ENCODE results near the gene NRG2.

NRG2 gene

DNA sequence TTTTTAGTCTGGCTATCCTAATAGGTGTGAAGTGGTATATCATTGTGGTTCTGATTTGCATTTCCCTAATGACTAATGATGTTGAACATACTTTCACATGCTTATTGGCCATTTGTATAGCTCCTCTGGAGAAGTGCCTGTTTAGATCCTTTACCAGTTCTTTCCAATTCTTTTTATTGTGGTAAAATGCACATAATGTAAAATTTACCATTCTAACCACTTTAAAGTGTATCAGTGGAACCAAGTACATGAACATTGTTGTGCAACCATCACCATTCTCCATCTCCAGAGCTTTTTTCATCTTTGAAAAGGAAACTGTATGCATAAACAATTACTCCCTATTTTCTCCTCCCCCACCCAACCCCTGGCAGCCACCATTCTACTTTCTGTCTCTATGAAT is 95.4 kb downstream of the NRG2 start:
- Histone ChIP-seq H3K4me3 (ENCODE audit: low read length) (no peak overlapping the region), H3K27ac (ENCODE audit: low read depth, low read length) (no peak overlapping the region), H3K4me1 (ENCODE audit: control insufficient read depth, insufficient read depth, low read length) (no peaks in the 10 kb centered on the region), H3K27me3 (ENCODE audit: control insufficient read depth, insufficient read depth, low read length) (no peaks in the 10 kb centered on the region), H3K36me3 (ENCODE audit: control insufficient read depth, insufficient read depth, low read length) (no peaks in the 10 kb centered on the region), H3K9ac (ENCODE audit: low read length) (no peak overlapping the region)

DNA sequence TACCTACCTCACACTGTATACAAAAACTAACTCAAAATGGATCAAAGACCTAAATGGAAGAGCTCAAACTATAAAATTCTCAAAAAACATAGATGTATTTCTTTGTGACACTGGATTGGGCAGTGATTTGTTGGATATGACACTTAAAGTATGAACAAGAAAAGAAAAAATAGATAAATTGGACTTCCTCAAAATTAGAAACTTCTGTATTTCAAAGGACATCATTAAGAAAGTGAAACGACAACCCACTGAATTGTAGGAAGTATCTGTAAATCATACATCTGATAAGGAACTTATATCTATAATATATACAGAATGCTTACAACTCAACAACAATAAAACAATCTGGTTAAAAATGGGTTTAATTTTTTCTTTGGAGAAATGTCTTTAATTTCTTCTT is 96.7 kb downstream of the NRG2 start:
- Histone ChIP-seq H3K4me1 (ENCODE audit: control insufficient read depth, insufficient read depth, low read length) (no peaks in the 10 kb centered on the region), H3K27me3 (ENCODE audit: control insufficient read depth, insufficient read depth, low read length) (no peaks in the 10 kb centered on the region), H3K27ac (ENCODE audit: low read depth, low read length) (no peak overlapping the region), H3K9ac (ENCODE audit: low read length) (no peak overlapping the region), H3K36me3 (ENCODE audit: control insufficient read depth, insufficient read depth, low read length) (no peaks in the 10 kb centered on the region), H3K4me3 (ENCODE audit: low read length) (no peak overlapping the region)

GRCh38 chr5:139946006-139946405 is 97.1 kb downstream of the NRG2 start:
- H3K4me3 ChIP-seq (ENCODE audit: low read length): no peak overlapping the region
- no peaks in the 10 kb centered on the region for H3K36me3 ChIP-seq (ENCODE audit: control insufficient read depth, insufficient read depth, low read length)
- no peak overlapping the region for H3K9ac ChIP-seq (ENCODE audit: low read length)
- H3K27ac ChIP-seq (ENCODE audit: low read depth, low read length): no peak overlapping the region
- H3K27me3 ChIP-seq (ENCODE audit: control insufficient read depth, insufficient read depth, low read length): no peaks in the 10 kb centered on the region
- H3K4me1 ChIP-seq (ENCODE audit: control insufficient read depth, insufficient read depth, low read length): no peaks in the 10 kb centered on the region

- no peak overlapping the region for H3K9ac ChIP-seq (ENCODE audit: low read length)
- H3K4me3 ChIP-seq (ENCODE audit: low read length): no peak overlapping the region
- no peak overlapping the region for H3K27ac ChIP-seq (ENCODE audit: low read depth, low read length)
- H3K27me3 ChIP-seq (ENCODE audit: control insufficient read depth, insufficient read depth, low read length): no peaks in the 10 kb centered on the region
- H3K4me1 ChIP-seq (ENCODE audit: control insufficient read depth, insufficient read depth, low read length): no peaks in the 10 kb centered on the region
- no peaks in the 10 kb centered on the region for H3K36me3 ChIP-seq (ENCODE audit: control insufficient read depth, insufficient read depth, low read length)
Observed at GRCh38 chr5:139942243-139942642, 100.9 kb downstream of the NRG2 start.

- no peaks in the 10 kb centered on the region for H3K27me3 ChIP-seq (ENCODE audit: control insufficient read depth, insufficient read depth, low read length)
- no peaks in the 10 kb centered on the region for H3K36me3 ChIP-seq (ENCODE audit: control insufficient read depth, insufficient read depth, low read length)
- no peak overlapping the region for H3K27ac ChIP-seq (ENCODE audit: low read depth, low read length)
- no peak overlapping the region for H3K9ac ChIP-seq (ENCODE audit: low read length)
- no peak overlapping the region for H3K4me3 ChIP-seq (ENCODE audit: low read length)
- H3K4me1 ChIP-seq (ENCODE audit: control insufficient read depth, insufficient read depth, low read length): no peaks in the 10 kb centered on the region
Observed at GRCh38 chr5:139930406-139930805, 112.7 kb downstream of the NRG2 start.

- Histone ChIP-seq H3K36me3 (ENCODE audit: control insufficient read depth, insufficient read depth, low read length) (no peaks in the 10 kb centered on the region), H3K27ac (ENCODE audit: low read depth, low read length) (no peak overlapping the region), H3K27me3 (ENCODE audit: control insufficient read depth, insufficient read depth, low read length) (no peaks in the 10 kb centered on the region), H3K9ac (ENCODE audit: low read length) (no peak overlapping the region), H3K4me1 (ENCODE audit: control insufficient read depth, insufficient read depth, low read length) (no peaks in the 10 kb centered on the region), H3K4me3 (ENCODE audit: low read length) (no peak overlapping the region)
Observed at GRCh38 chr5:139926797-139927503, 116.1 kb downstream of the NRG2 start.

GRCh38 chr5:139925650-139926640 is 117.2 kb downstream of the NRG2 start:
- Histone ChIP-seq H3K27ac (ENCODE audit: low read depth, low read length) (no peak overlapping the region), H3K9ac (ENCODE audit: low read length) (no peak overlapping the region), H3K4me3 (ENCODE audit: low read length) (no peak overlapping the region), H3K27me3 (ENCODE audit: control insufficient read depth, insufficient read depth, low read length) (no peaks in the 10 kb centered on the region), H3K4me1 (ENCODE audit: control insufficient read depth, insufficient read depth, low read length) (no peaks in the 10 kb centered on the region), H3K36me3 (ENCODE audit: control insufficient read depth, insufficient read depth, low read length) (no peaks in the 10 kb centered on the region)

- H3K9ac ChIP-seq (ENCODE audit: low read length): no peak overlapping the region
- H3K36me3 ChIP-seq (ENCODE audit: control insufficient read depth, insufficient read depth, low read length): no peaks in the 10 kb centered on the region
- H3K4me1 ChIP-seq (ENCODE audit: control insufficient read depth, insufficient read depth, low read length): no peaks in the 10 kb centered on the region
- H3K27ac ChIP-seq (ENCODE audit: low read depth, low read length): no peak overlapping the region
- no peaks in the 10 kb centered on the region for H3K27me3 ChIP-seq (ENCODE audit: control insufficient read depth, insufficient read depth, low read length)
- no peak overlapping the region for H3K4me3 ChIP-seq (ENCODE audit: low read length)
Observed at GRCh38 chr5:139925216-139925562, 117.9 kb downstream of the NRG2 start.

- H3K27me3 ChIP-seq (ENCODE audit: control insufficient read depth, insufficient read depth, low read length): no peaks in the 10 kb centered on the region
- H3K9ac ChIP-seq (ENCODE audit: low read length): no peak overlapping the region
- H3K4me1 ChIP-seq (ENCODE audit: control insufficient read depth, insufficient read depth, low read length): no peaks in the 10 kb centered on the region
- no peak overlapping the region for H3K4me3 ChIP-seq (ENCODE audit: low read length)
- no peak overlapping the region for H3K27ac ChIP-seq (ENCODE audit: low read depth, low read length)
- no peaks in the 10 kb centered on the region for H3K36me3 ChIP-seq (ENCODE audit: control insufficient read depth, insufficient read depth, low read length)
Observed at GRCh38 chr5:139924294-139925215, 118.5 kb downstream of the NRG2 start.

- Histone ChIP-seq H3K36me3 (ENCODE audit: control insufficient read depth, insufficient read depth, low read length) (no peaks in the 10 kb centered on the region), H3K27me3 (ENCODE audit: control insufficient read depth, insufficient read depth, low read length) (no peaks in the 10 kb centered on the region), H3K4me3 (ENCODE audit: low read length) (no peak overlapping the region), H3K4me1 (ENCODE audit: control insufficient read depth, insufficient read depth, low read length) (no peaks in the 10 kb centered on the region), H3K27ac (ENCODE audit: low read depth, low read length) (no peak overlapping the region), H3K9ac (ENCODE audit: low read length) (no peak overlapping the region)
Observed at GRCh38 chr5:139919308-139919707, 123.8 kb downstream of the NRG2 start.

- H3K4me3 ChIP-seq (ENCODE audit: low read length): no peak overlapping the region
- no peaks in the 10 kb centered on the region for H3K27me3 ChIP-seq (ENCODE audit: control insufficient read depth, insufficient read depth, low read length)
Observed at GRCh38 chr5:139915834-139916233, 127.3 kb downstream of the NRG2 start.

GRCh38 chr5:139915266-139915665 is 127.8 kb downstream of the NRG2 start:
- Histone ChIP-seq H3K4me3 (ENCODE audit: low read length) (no peak overlapping the region), H3K27ac (ENCODE audit: low read depth, low read length) (no peak overlapping the region), H3K4me1 (ENCODE audit: control insufficient read depth, insufficient read depth, low read length) (no peaks in the 10 kb centered on the region), H3K27me3 (ENCODE audit: control insufficient read depth, insufficient read depth, low read length) (no peaks in the 10 kb centered on the region), H3K9ac (ENCODE audit: low read length) (no peak overlapping the region), H3K36me3 (ENCODE audit: control insufficient read depth, insufficient read depth, low read length) (no peaks in the 10 kb centered on the region)

More at GRCh38 chr5:139915834-139916233, 127.3 kb downstream of the NRG2 start:
- H3K27ac ChIP-seq (ENCODE audit: low read depth, low read length): no peak overlapping the region
- H3K36me3 ChIP-seq (ENCODE audit: control insufficient read depth, insufficient read depth, low read length): no peaks in the 10 kb centered on the region
- H3K4me1 ChIP-seq (ENCODE audit: control insufficient read depth, insufficient read depth, low read length): no peaks in the 10 kb centered on the region
- no peak overlapping the region for H3K9ac ChIP-seq (ENCODE audit: low read length)

Data from rectal smooth muscle tissue (tissue), 1 donor.